NK-92 (cell line): ENCODE results near the gene MAPK10.

Source experiments
- DNase-seq: peaks from one replicate; lab custom pipeline; 2025; ENCODE audit not compliant: unreplicated experiment; lab: John Stamatoyannopoulos, UW

The MAPK10 gene

GRCh38 chr4:86280246-86280645, 79.6 kb downstream of the MAPK10 start:
- no peak for DNase-seq

- DNase-seq, result no peak
These were observed 80.4 kb downstream of the MAPK10 start for GRCh38 chr4:86279293-86279960.

GRCh38 chr4:86278126-86278525, 81.7 kb downstream of the MAPK10 start:
- DNase-seq, result no peak

GRCh38 chr4:86274642-86275041, 85.2 kb downstream of the MAPK10 start:
- DNase-seq, result no peak

GRCh38 chr4:86272669-86273068, 87.2 kb downstream of the MAPK10 start:
- DNase-seq, result no peak

GRCh38 chr4:86271057-86271456, 88.8 kb downstream of the MAPK10 start:
- DNase-seq, result no peak

GRCh38 chr4:86269354-86269753, 90.5 kb downstream of the MAPK10 start:
- no peak for DNase-seq

GRCh38 chr4:86264241-86264640, 95.6 kb downstream of the MAPK10 start:
- no peak for DNase-seq

- DNase-seq, result no peak
These were observed 98.2 kb downstream of the MAPK10 start for GRCh38 chr4:86261636-86262035.

- DNase-seq, result no peak
These were observed 103.8 kb downstream of the MAPK10 start for GRCh38 chr4:86256086-86256485.

GRCh38 chr4:86250619-86251018, 109.2 kb downstream of the MAPK10 start:
- DNase-seq, result no peak

- DNase-seq, result no peak
These were observed 109.8 kb downstream of the MAPK10 start for GRCh38 chr4:86250006-86250405.

GRCh38 chr4:86249074-86249473, 110.8 kb downstream of the MAPK10 start:
- DNase-seq, result no peak

GRCh38 chr4:86247906-86248305, 111.9 kb downstream of the MAPK10 start:
- no peak for DNase-seq

- DNase-seq, result no peak
These were observed 112.5 kb downstream of the MAPK10 start for GRCh38 chr4:86247320-86247719.

- no peak for DNase-seq
These were observed 116.1 kb downstream of the MAPK10 start for GRCh38 chr4:86243750-86244149.

GRCh38 chr4:86242677-86243076, 117.2 kb downstream of the MAPK10 start:
- no peak for DNase-seq

GRCh38 chr4:86235549-86235948, 124.3 kb downstream of the MAPK10 start:
- DNase-seq, result no peak

- DNase-seq, result no peak
These were observed 126.2 kb downstream of the MAPK10 start for GRCh38 chr4:86233681-86234080.

- DNase-seq, result no peak
These were observed 126.8 kb downstream of the MAPK10 start for GRCh38 chr4:86233090-86233489.

- DNase-seq, result no peak
These were observed 136.4 kb downstream of the MAPK10 start for GRCh38 chr4:86223472-86223871.

- DNase-seq, result no peak
These were observed 138.9 kb downstream of the MAPK10 start for GRCh38 chr4:86221002-86221401.

GRCh38 chr4:86220121-86220520, 139.7 kb downstream of the MAPK10 start:
- DNase-seq, result no peak
